T-helper 1 cell treated with Interleukin-12 subunit alpha and Interleukin-12 subunit beta and Interleukin-4 antibody, amounts not matched to agents 30 ng/mL and 1 ng/mL, for 36 hours (primary cell): ENCODE measurements around the gene RIMKLA. TPM values are rescaled to one million over a fixed set of nuclear protein-coding genes. Genes with fewer than 3 reads are reported as not detected.

Experiments
- intact Hi-C: fragments of 100-400 bp; cut with micrococcal nuclease; formaldehyde crosslinking; loops from one replicate; pipeline ENCODE4 v1.15.1; 2024
- total RNA-seq: library from RNA; stranded (reverse); gene quantifications from 2 replicates; pipeline ENCODE4 v1.2.3, GENCODE V29; 2022

The RIMKLA gene
- total RNA-seq, 1 donor from 2014 or later = 2.5 TPM

GRCh38 chr1:42427240-42427639 is 46.6 kb downstream of the RIMKLA start:
- intact Hi-C loops = no loop called here

GRCh38 chr1:42429603-42430002 is 49.0 kb downstream of the RIMKLA start:
- intact Hi-C loops = no loop called here

DNA sequence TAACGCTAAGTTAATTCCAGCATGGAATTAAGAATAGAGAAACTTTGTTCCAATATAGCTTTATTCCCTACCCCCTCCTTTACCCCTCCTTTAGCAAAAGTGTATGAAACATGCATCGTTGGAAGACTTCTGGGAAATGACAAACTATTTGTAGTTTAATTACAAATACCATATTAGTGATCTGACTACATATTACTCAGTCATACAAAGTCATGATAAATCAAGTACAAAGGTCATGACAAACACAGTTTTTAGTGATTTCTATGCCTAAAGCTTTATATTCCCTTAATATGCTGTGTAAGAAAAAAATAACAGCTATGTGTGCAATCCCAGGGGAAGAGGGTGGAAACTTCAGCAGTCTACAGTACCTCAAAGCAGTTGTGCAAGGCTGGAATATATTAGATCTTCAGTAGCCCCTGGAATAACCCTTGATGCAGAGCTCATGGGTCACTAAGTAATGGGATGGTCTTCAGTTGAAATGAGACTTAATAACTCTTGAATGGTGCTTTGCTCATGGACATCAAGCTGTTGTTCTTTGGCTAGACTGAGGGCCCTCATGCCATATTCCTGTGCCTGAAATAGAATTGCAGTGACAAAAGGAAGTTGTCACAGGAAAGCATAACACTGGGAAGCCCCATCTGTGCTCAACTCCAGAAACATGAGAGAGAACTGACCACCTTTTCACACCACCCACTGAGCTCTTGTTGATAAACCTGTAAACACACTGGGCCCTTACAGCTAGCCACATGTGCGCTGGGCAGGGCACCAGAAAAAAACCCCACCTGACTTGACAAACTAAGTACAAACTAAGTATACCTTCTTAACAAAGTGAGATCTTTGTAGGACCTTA is 49.9 kb downstream of the RIMKLA start:
- intact Hi-C loops = no loop called here

DNA sequence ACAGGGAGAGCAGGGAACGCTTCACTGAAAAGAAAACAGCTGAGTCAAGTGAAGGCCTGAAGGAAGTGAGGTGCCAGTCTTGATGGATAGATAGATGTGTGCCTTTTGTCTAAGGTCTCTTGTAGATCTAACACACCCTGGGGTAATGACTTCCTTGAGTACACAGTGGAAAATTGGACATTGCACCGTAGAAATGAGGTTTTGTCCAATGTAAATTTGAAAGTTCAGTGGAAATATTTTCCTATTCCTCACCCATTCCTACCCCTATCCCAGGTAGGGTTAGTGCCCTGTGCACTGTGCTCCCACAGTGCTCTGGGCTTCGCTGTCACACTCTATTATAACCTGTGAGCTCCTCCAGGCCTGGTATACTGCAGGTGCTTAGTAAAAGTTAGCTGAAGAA is 50.9 kb downstream of the RIMKLA start:
- intact Hi-C loops = no loop called here

DNA sequence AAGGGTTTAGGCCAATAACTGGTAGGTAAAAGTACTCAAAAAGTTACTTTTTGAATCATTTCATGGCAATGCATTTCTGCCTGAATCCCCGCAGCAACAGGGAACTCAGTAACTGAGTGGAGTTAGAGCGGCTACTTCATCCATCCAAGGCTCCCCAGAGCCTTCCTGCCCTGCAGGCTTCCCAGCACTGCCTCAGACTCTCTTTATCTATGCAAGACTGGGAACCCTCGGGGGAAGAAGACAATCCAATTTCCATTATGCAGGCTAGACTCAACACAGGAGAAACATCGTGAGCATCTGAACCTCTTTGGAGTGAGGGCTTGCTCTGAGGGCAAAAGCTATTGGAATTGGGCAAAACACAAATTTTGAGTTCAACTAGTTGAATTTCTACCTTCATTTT is 52.1 kb downstream of the RIMKLA start:
- intact Hi-C loops = no loop called here

GRCh38 chr1:42433369-42433768 is 52.8 kb downstream of the RIMKLA start:
- intact Hi-C loops = no loop called here

GRCh38 chr1:42434340-42434739 is 53.7 kb downstream of the RIMKLA start:
- intact Hi-C loops = no loop called here

GRCh38 chr1:42439940-42440339 is 59.3 kb downstream of the RIMKLA start:
- intact Hi-C loops = no loop called here

- intact Hi-C loops = no loop called here
Observed at GRCh38 chr1:42442662-42443061, 62.1 kb downstream of the RIMKLA start.

DNA sequence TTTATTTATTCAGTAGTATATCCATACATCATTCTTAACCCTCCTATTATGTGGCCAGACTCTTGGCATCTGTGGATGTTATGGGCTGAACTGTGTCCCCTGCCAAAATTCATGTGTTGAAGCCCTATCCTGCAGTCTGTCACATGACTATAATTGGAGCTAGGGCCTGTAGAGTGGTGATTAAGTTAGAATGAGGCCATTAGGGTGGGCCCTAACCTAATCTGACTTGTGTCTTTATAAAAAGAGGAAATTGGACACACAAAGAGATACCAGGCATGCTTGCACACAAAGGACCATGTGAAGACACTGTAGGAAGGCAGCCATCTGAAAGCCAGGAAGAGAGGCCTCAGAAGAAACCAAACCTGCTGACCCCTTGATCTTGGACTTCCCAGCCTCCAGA is 68.7 kb downstream of the RIMKLA start:
- intact Hi-C loops = no loop called here

- intact Hi-C loops = loop anchor here (10.0 kb wide), 1 partner anchor 645 kb away; no protein-coding TSS in a partner anchor
Observed at GRCh38 chr1:42450061-42450460, 69.5 kb downstream of the RIMKLA start.

GRCh38 chr1:42453386-42453785 is 72.8 kb downstream of the RIMKLA start:
- intact Hi-C loops = loop anchor here (10.0 kb wide), 1 partner anchor 649 kb away; no protein-coding TSS in a partner anchor

DNA sequence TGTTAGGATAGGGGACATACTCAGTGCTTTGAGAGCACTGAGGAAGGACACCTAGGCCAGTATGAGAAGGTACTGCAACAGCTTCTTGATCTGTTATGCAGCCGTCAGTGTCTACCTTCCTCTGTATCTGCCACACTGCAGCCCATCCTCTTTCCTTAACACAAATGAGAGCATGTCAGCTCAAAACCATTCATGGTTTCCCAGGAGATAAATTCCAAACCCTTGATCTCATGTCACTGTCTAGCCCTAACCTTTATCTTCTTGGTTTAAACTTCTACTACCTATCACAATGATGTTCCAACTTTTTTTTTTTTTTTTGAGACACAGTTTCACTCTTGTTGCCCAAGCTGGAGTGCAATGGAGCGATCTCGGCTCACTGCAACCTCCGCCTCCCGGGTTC is 73.8 kb downstream of the RIMKLA start:
- intact Hi-C loops = loop anchor here (10.0 kb wide), 1 partner anchor 650 kb away; no protein-coding TSS in a partner anchor

- intact Hi-C loops = loop anchor here (1.0 to 10.0 kb wide), 9 partner anchors 121 to 1757 kb away; partner anchors contain the start of genes C1orf50, CFAP57, DMAP1 and EBNA1BP2
Observed at GRCh38 chr1:42456010-42456753, 75.6 kb downstream of the RIMKLA start, which contains the start of the genes PPCS and ZMYND12. Gene PPCS (plus strand): TSS chr1:42456543. CDS start chr1:42456566, 23 bp downstream. Gene ZMYND12 (minus strand): TSS chr1:42456022. CDS start chr1:42455997, 25 bp downstream.

GRCh38 chr1:42456754-42457089 is 76.1 kb downstream of the RIMKLA start:
- intact Hi-C loops = loop anchor here (1.0 to 10.0 kb wide), 9 partner anchors 121 to 1756 kb away; partner anchors contain the start of genes C1orf50, CFAP57, DMAP1 and EBNA1BP2

DNA sequence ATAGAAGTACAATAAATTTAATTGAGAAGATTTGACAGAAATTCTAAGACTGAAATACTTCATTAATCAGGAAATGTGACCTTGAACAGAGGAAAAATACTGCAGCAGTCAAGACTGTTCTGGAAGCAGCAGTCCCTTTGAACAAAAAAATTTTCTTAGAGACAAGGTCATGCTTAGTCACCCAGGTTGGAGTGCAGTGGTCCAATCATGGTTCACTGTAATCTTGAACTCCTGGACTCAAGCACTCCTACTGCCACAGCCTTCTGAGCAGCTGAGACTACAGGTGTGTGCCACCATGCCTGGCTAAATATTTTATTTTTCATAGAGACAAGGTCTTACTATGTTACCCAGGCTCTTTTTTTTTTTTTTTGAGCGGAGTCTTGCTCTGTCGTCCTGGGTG is 80.6 kb downstream of the RIMKLA start:
- intact Hi-C loops = loop anchor here (5.0 to 10.0 kb wide), 5 partner anchors 461 to 1766 kb away; partner anchors contain the start of genes ATP6V0B, DPH2, FOXO6 and NFYC

- intact Hi-C loops = loop anchor here (1.0 to 10.0 kb wide), 18 partner anchors 8 to 1768 kb away; partner anchors contain the start of genes ATP6V0B, C1orf50, CDC20 and CFAP57
Observed at GRCh38 chr1:42462828-42463763, 82.5 kb downstream of the RIMKLA start, which contains the start of gene CCDC30. Gene CCDC30 (plus strand): TSS chr1:42463286. CDS start chr1:42480552, 17,266 bp downstream.

- intact Hi-C loops = loop anchor here (1.0 to 10.0 kb wide), 17 partner anchors 9 to 1769 kb away; partner anchors contain the start of genes ATP6V0B, C1orf50, CDC20 and DPH2
Observed at GRCh38 chr1:42463921-42464320, 83.3 kb downstream of the RIMKLA start.

- intact Hi-C loops = loop anchor here (10.0 kb wide), 3 partner anchors 571 to 1771 kb away; partner anchors contain the start of genes FOXO6 and NFYC
Observed at GRCh38 chr1:42466030-42466429, 85.4 kb downstream of the RIMKLA start.

GRCh38 chr1:42469727-42470126 is 89.1 kb downstream of the RIMKLA start:
- intact Hi-C loops = loop anchor here (10.0 kb wide), 3 partner anchors 575 to 1775 kb away; partner anchors contain the start of genes FOXO6 and NFYC
